C4-2B (cell line): Measurements from ENCODE around the gene JARID2.

Experiments
- CTCF ChIP-seq: fragments of 450-650 bp; conservative IDR thresholded peaks from 2 replicates; pipeline ENCODE4 v1.5.1; 2017; ENCODE audit warnings: mild to moderate bottlenecking
- ZFX ChIP-seq: fragments of 450-650 bp; IDR thresholded peaks from 2 replicates; pipeline ENCODE4 v1.6.1; 2017

- TF ChIP-seq CTCF (no peak), ZFX (no peak)
Measured at GRCh38 chr6:15213838-15214400, 31.9 kb upstream of the JARID2 start.
